Measurements from ENCODE around the gene MYO16.

MYO16 gene

GRCh38 chr13:109118521-109118920, 489.1 kb downstream of the MYO16 start:
- peak in 2 of 58 donors; percentile 24 to 28 for DNase-seq

GRCh38 chr13:109119896-109120295, 490.5 kb downstream of the MYO16 start:
- no peak for DNase-seq

- no peak for DNase-seq
Measured at GRCh38 chr13:109121826-109122225, 492.4 kb downstream of the MYO16 start.

GRCh38 chr13:109123971-109124370, 494.6 kb downstream of the MYO16 start:
- no peak for DNase-seq

GRCh38 chr13:109126178-109126577, 496.8 kb downstream of the MYO16 start:
- no peak for DNase-seq

GRCh38 chr13:109126891-109127641, 497.7 kb downstream of the MYO16 start:
- peak in 26 of 58 donors; percentile 5 to 71 (median 34) for DNase-seq

GRCh38 chr13:109128121-109128520, 498.7 kb downstream of the MYO16 start:
- no peak for DNase-seq

GRCh38 chr13:109130093-109130835, 500.9 kb downstream of the MYO16 start:
- DNase-seq: no peak

- no peak for DNase-seq
Measured at GRCh38 chr13:109131698-109132257, 502.4 kb downstream of the MYO16 start.

GRCh38 chr13:109135018-109135417, 505.6 kb downstream of the MYO16 start:
- DNase-seq: no peak

GRCh38 chr13:109136873-109137272, 507.5 kb downstream of the MYO16 start:
- DNase-seq: no peak

- no peak for DNase-seq
Measured at GRCh38 chr13:109139346-109139745, 509.9 kb downstream of the MYO16 start.

- DNase-seq: no peak
Measured at GRCh38 chr13:109140054-109140453, 510.6 kb downstream of the MYO16 start.

GRCh38 chr13:109140479-109141349, 511.3 kb downstream of the MYO16 start:
- DNase-seq: no peak

- DNase-seq: no peak
Measured at GRCh38 chr13:109141706-109142105, 512.3 kb downstream of the MYO16 start.

GRCh38 chr13:109144693-109145437, 515.5 kb downstream of the MYO16 start:
- DNase-seq: no peak

- peak in 9 of 58 donors; percentile 3 to 43 (median 16) for DNase-seq
Measured at GRCh38 chr13:109145631-109146030, 516.2 kb downstream of the MYO16 start.

- no peak for DNase-seq
Measured at GRCh38 chr13:109146393-109146792, 517.0 kb downstream of the MYO16 start.

- DNase-seq: no peak
Measured at GRCh38 chr13:109146912-109147647, 517.7 kb downstream of the MYO16 start.

GRCh38 chr13:109148243-109148642, 518.8 kb downstream of the MYO16 start:
- DNase-seq: no peak
